ENCODE results near the gene KHNYN. TPM values are rescaled to one million over a fixed set of nuclear protein-coding genes. Genes with fewer than 3 reads are reported as not detected.

Gene KHNYN
- total RNA-seq, 1 experiment from 2014 or later: 33.2 TPM

DNA sequence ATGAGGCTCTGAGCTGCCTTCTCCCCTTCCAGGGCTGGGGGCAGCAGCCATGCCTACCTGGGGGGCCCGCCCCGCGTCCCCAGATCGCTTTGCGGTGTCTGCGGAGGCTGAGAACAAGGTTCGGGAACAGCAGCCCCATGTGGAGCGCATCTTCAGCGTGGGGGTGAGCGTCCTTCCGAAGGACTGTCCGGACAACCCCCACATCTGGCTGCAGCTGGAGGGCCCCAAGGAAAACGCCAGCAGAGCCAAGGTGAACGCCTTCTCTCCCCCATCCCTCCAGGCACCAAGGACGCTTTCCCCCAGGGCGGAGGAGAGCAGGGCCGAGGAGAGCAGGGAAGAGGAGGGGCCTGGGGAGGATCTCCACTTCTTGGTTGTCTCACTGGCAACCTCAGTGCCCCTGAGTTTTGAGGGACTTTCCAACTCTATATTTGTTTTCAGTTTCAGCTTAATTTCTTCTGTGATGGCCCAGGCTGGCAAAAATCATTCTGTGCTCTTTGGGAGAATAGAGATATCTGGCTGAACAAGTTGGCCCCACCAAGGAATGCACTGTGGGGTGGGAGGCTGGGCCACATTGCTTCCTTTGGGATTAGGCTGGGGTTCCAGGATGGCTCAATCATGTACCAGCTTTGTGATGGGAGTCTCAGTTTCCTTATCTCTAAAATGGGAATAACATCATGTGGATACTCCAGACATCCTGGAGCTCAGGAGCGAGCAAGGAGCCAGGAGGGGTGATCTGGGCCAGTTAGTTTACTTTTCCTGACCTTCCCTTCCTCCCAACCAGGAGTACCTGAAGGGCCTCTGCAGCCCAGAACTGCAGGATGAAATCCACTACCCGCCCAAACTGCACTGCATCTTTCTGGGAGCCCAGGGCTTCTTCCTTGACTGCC lies 1.2 kb downstream of the KHNYN start:
- H3K27me3 Mint-ChIP-seq (ENCODE audit: low read depth): peaks cover 16% of the 10 kb centered on the region
- peak overlapping the region; percentile 74 for H3K4me3 Mint-ChIP-seq
- H3K9me3 Mint-ChIP-seq: no peaks in the 10 kb centered on the region
- H3K4me1 Mint-ChIP-seq: peaks cover 31% of the 10 kb centered on the region
- peak; percentile 41 for DNase-seq (ENCODE audit: low spot score)
- peaks cover 10% of the 10 kb centered on the region for H3K36me3 Mint-ChIP-seq
- CTCF ChIA-PET: interaction anchor here (0.6 to 11.4 kb wide), 66 partner anchors 8 to 350 kb away, joined by 3 to 518 read pairs (median 6); partner anchors contain the start of genes ADCY4, CHMP4A, CIDEB and DHRS1
- no peak for TF ChIP-seq ZNF423 (CRISPR knock-in tag; IDR thresholded peaks at IDR 0.05)
- TF ChIP-seq NFYB (CRISPR knock-in tag; conservative IDR thresholded peaks at IDR 0.05; ENCODE audit: low read depth): no peak
- no peak for TF ChIP-seq STAT6 (CRISPR knock-in tag; conservative IDR thresholded peaks at IDR 0.05; ENCODE audit: low read depth)
- no peak overlapping the region for H3K27ac Mint-ChIP-seq
- POLR2A ChIA-PET: interaction anchor here (0.5 to 3.3 kb wide), 15 partner anchors 11 to 188 kb away, joined by 3 to 23 read pairs (median 4); partner anchors contain the start of genes DHRS1, NFATC4, NOP9 and TINF2
- no peak for ATAC-seq

DNA sequence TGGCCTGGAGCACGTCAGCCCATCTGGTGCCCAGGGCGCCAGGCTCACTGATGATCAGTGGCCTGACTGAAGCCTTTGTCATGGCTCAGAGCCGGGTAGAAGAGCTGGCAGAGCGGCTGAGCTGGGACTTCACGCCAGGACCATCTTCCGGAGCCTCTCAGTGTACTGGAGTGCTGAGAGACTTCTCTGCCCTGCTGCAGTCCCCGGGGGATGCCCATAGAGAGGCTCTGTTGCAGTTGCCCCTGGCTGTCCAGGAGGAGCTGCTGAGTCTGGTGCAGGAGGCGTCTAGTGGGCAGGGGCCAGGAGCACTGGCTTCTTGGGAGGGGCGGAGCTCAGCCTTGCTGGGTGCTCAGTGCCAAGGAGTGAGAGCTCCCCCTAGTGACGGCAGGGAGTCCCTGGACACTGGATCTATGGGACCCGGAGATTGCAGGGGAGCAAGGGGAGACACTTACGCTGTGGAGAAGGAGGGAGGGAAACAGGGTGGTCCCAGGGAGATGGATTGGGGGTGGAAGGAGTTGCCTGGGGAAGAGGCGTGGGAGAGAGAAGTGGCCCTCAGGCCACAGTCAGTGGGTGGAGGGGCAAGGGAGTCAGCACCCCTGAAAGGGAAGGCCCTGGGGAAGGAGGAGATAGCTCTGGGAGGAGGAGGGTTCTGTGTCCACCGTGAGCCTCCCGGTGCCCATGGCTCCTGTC lies 2.0 kb downstream of the KHNYN start:
- ChIA-PET POLR2A (interaction anchor here (0.5 to 3.3 kb wide), 15 partner anchors 10 to 290 kb away, joined by 3 to 23 read pairs (median 4); partner anchors contain the start of genes DHRS1, EMC9, NFATC4 and NOP9), CTCF (interaction anchor here (0.6 to 11.4 kb wide), 61 partner anchors 9 to 375 kb away, joined by 3 to 518 read pairs (median 6); partner anchors contain the start of genes ADCY4, CHMP4A, CIDEB and DHRS1)
- Mint-ChIP-seq H3K9me3 (no peaks in the 10 kb centered on the region), H3K36me3 (peaks cover 10% of the 10 kb centered on the region), H3K27me3 (ENCODE audit: low read depth) (peaks cover 14% of the 10 kb centered on the region), H3K27ac (peak overlapping the region; percentile 48), H3K4me1 (peaks cover 29% of the 10 kb centered on the region), H3K4me3 (peak overlapping the region; percentile 74)
- ATAC-seq (peak; percentile 84), DNase-seq (ENCODE audit: low spot score) (peak; percentile 96)
- TF ChIP-seq, protein P1, sequence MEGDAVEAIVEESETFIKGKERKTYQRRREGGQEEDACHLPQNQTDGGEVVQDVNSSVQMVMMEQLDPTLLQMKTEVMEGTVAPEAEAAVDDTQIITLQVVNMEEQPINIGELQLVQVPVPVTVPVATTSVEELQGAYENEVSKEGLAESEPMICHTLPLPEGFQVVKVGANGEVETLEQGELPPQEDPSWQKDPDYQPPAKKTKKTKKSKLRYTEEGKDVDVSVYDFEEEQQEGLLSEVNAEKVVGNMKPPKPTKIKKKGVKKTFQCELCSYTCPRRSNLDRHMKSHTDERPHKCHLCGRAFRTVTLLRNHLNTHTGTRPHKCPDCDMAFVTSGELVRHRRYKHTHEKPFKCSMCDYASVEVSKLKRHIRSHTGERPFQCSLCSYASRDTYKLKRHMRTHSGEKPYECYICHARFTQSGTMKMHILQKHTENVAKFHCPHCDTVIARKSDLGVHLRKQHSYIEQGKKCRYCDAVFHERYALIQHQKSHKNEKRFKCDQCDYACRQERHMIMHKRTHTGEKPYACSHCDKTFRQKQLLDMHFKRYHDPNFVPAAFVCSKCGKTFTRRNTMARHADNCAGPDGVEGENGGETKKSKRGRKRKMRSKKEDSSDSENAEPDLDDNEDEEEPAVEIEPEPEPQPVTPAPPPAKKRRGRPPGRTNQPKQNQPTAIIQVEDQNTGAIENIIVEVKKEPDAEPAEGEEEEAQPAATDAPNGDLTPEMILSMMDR (IDR thresholded peaks at IDR 0.05): peak; percentile 89
- no peak for TF ChIP-seq ATF6 (CRISPR knock-in tag; IDR thresholded peaks at IDR 0.05)
- no peak for TF ChIP-seq ZNF138 (CRISPR knock-in tag; conservative IDR thresholded peaks at IDR 0.05)
- TF ChIP-seq ETV6 (CRISPR knock-in tag; IDR thresholded peaks at IDR 0.05): peak; percentile 39; the same call in 1 of the 2 replicates
- peak; percentile 87 for TF ChIP-seq GABPB1 (CRISPR knock-in tag; IDR thresholded peaks at IDR 0.05)
- TF ChIP-seq PRDM15 (CRISPR knock-in tag; IDR thresholded peaks at IDR 0.05): no peak
- no peak for TF ChIP-seq TCF7 (CRISPR knock-in tag; IDR thresholded peaks at IDR 0.05; ENCODE audit: low read depth)
- no peak for TF ChIP-seq OVOL2 (CRISPR knock-in tag; IDR thresholded peaks at IDR 0.05; ENCODE audit: borderline replicate concordance)
- no peak for TF ChIP-seq ZNF219 (CRISPR knock-in tag; IDR thresholded peaks at IDR 0.05; ENCODE audit: borderline replicate concordance)
- TF ChIP-seq, protein P2, sequence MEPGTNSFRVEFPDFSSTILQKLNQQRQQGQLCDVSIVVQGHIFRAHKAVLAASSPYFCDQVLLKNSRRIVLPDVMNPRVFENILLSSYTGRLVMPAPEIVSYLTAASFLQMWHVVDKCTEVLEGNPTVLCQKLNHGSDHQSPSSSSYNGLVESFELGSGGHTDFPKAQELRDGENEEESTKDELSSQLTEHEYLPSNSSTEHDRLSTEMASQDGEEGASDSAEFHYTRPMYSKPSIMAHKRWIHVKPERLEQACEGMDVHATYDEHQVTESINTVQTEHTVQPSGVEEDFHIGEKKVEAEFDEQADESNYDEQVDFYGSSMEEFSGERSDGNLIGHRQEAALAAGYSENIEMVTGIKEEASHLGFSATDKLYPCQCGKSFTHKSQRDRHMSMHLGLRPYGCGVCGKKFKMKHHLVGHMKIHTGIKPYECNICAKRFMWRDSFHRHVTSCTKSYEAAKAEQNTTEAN (CRISPR knock-in tag; IDR thresholded peaks at IDR 0.05): no peak
- no peak for TF ChIP-seq MXD4 (CRISPR knock-in tag; IDR thresholded peaks at IDR 0.05; ENCODE audit: borderline replicate concordance)
- TF ChIP-seq, protein P3, sequence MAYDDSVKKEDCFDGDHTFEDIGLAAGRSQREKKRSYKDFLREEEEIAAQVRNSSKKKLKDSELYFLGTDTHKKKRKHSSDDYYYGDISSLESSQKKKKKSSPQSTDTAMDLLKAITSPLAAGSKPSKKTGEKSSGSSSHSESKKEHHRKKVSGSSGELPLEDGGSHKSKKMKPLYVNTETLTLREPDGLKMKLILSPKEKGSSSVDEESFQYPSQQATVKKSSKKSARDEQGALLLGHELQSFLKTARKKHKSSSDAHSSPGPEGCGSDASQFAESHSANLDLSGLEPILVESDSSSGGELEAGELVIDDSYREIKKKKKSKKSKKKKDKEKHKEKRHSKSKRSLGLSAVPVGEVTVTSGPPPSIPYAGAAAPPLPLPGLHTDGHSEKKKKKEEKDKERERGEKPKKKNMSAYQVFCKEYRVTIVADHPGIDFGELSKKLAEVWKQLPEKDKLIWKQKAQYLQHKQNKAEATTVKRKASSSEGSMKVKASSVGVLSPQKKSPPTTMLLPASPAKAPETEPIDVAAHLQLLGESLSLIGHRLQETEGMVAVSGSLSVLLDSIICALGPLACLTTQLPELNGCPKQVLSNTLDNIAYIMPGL (CRISPR knock-in tag; IDR thresholded peaks at IDR 0.05): peak; percentile 36; the same call in 1 of the 2 replicates
- TF ChIP-seq GTF2I (CRISPR knock-in tag; conservative IDR thresholded peaks at IDR 0.05): no peak

Measured in WTC11 (cell line).